ENCODE measurements around the gene IMPG2.
A peak's percentile ranks its signal among the peaks of the same experiment; 100 is the strongest.

Gene IMPG2

GRCh38 chr3:101273156-101273555 is 47.2 kb downstream of the IMPG2 start:
- no peak for DNase-seq

GRCh38 chr3:101271728-101272127 is 48.6 kb downstream of the IMPG2 start:
- no peak for DNase-seq

DNA sequence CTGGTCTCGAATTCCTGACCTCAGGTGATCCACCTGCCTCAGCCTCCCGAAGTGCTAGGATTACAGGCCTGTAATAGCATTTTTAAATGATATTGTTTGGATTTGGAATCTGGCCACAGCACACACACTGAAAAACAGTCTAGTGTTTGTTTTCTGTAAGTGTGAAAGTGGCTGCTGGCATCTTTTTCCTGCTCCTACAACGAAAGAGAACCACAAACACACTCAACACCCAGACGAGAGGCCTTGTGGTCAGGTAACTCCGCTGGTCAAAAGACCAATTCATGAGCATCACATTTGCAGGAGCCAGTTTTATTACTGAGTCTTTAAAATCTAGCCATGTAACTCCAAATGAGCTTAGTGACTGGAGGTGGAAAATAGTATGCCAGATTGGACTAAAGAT is 50.2 kb downstream of the IMPG2 start:
- no peak for DNase-seq

- no peak for DNase-seq
Observed at GRCh38 chr3:101268971-101269671, 51.3 kb downstream of the IMPG2 start.

DNA sequence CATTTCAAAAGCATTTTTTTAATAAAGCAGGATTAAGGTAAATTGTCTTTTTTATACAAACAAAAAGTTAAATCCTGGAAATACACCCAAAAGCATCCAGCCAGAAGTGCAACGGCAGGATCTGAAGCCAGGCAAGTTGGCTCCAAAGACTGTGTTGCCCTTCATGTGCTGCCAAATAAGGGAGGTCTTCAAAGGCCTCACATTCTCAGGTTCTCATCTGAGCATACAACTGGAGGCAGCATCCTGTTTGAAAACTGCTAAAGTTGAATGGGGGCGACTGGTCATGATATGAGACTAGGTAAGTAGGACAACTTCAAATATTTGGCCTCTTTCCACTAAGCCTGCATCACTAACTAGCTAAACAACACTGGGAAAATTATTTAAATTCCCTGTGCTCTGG is 52.2 kb downstream of the IMPG2 start:
- no peak for DNase-seq

DNA sequence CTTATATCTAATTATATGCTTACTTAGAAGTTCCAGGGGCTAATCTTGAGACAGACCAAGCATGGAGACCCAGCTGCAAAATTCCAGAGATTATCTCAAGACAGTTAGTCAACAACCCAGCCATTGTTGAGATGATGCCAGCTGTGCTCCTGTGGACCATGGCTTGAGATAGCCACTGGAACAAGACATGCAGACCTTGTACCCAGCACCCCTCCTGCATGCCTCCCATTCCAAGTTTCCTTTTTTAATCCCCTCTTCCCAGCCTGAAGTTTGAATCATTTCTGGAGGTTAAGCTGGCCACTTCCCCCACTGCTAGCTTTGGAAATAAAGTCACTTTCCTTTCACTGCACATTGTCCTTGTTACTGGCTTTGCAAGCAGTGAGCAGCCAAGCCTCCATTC is 53.8 kb downstream of the IMPG2 start:
- DNase-seq = no peak

GRCh38 chr3:101266071-101266470 is 54.3 kb downstream of the IMPG2 start:
- DNase-seq = no peak

DNA sequence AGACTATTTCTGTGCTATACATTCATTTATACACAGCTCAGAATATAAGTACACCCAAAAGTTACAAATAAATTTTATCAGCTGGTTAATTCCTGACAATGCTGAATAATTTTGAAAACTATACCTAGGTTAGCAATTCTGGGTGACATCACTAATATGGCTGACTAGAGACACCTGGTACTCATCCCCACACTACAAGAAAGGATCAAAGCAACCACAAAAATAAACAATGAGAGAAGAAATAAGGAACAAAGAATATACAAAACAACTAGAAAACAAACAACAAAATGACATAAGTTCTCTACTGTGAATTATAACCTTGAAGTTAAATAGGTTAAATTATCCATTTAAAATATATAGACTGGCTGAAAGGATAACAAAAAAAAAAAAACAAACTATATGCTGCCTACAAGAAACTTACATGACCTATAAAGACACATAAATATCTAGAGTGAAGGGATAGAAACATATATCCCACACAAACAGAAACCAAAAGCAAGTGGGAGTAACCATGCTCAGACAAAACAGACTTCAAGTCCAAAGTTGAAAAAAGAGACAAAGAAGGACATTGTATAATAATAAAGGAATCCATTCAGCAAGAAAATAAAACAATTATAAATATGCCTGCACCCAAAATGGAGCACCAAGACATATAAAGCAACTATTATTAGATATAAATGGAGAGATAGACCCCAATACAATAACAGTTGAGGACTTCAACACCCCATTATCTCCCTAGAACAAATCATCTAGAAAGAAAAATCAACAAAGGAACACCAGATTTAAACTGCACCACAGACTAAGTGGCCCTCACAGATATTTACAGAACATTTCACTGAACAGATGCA is 57.8 kb downstream of the IMPG2 start:
- no peak for DNase-seq

GRCh38 chr3:101261506-101261905 is 58.9 kb downstream of the IMPG2 start:
- DNase-seq = no peak

GRCh38 chr3:101259485-101260341 is 60.7 kb downstream of the IMPG2 start:
- DNase-seq = no peak

- no peak for DNase-seq
Observed at GRCh38 chr3:101256511-101256910, 63.9 kb downstream of the IMPG2 start.

DNA sequence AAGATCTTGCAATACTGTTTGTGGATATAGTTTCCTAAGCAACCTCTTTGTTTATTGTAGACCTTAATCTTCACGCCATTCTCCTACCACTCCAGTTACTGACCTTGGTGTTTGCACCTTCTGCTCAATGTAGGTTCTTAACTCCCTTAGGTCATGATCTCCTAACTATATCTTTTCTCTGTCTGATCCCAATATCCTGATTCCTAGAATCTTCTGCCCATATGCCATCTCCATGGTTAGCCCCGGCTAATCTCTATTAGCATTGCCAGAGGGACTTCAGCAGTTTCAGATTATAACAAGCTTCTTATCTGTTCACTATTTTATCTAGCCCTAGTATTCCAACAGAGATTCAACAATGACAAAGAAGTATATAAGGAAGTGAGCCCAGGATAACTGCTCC is 64.9 kb downstream of the IMPG2 start:
- no peak for DNase-seq

DNA sequence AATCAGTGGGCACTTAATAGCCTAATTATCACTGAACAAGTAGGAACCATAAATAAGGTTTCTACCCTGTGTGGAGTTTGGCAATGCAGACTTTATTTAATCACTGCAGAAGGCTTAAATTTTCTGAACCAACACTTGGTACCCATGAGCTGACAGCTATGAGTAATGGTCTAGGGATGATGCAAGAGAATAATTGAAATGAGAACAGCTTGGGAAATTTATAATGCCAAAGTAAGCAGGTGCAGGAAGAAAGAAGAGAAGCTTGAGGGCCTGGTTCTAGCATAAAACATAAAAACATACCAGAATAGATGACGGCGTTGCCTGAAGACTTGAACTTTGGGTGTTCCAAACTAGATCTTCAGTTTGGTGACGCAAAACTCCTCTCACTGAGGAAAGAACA is 67.0 kb downstream of the IMPG2 start:
- peak; percentile 76 for DNase-seq

DNA sequence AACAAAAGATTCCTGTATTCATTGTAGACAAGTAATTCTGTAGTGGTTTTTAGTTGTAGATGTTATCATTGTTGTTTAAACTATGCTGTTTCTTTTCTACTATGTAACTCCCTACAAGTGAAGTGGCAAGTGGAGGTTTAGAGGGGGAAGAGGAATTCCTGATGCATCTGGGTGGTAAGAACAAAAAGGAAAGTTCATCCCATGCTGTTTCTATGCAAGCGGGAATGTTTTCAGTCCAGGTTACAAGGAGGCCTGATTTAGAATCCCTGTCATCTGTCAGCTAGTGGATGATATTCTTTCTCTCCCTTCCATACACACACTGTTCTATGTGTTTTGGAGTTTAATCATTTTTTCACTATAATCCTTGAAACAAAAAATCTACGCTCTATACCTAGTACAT is 67.4 kb downstream of the IMPG2 start:
- DNase-seq = no peak

DNA sequence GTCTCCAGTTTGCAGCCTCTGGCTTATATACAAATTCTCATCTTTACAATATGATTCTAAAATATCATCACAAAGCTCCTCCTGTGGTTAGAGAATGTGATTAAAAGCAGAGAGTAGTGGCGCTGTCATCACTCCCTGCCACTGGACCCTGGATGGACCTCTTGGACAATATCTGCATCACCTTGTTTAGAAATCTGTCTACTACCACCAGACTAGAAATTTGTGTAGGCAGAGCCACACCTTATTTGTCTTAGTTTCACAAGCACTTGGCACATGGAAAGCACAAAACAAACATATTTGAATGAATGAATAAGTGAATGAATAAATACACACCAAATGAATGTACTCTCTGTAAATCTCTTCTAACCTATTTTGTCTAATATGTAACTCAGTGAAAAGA is 68.1 kb downstream of the IMPG2 start:
- DNase-seq = no peak

DNA sequence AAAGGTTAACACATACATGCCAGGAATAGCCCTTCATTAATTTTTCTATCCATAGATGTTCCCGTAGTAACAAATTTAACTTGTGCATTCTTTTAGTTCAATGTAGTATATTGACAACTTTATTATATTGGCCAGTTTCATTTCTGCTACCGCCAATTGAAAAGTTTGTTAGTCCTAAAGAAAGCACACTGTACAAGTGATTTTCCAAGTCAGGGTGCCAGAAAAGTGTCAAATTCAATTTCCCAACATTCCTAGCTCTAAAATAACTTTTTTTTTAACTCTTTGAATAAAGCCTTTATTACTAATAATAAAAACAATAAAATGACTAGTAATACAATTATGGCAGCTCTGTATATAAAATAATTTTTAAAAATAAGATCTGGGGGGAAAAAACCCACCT is 68.9 kb downstream of the IMPG2 start:
- DNase-seq = no peak

DNA sequence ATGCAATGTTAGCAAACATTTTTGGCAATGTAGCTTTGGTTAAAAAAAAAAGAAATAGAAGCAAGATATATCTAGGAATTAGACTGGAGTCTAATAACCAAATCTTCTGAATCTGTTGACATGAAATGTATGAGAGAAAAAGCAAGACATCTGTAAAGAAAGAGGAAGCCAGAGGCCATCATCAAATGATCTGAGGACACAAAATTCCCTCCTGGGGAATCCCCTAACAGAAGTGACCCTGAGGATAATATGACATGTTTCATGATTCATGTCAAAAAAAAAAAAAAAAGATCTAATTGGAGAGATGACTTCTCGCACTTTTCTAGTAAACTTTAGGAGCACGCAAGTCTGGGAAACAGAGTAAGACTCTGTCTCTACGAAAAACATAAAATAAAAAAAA is 70.9 kb downstream of the IMPG2 start:
- no peak for DNase-seq

GRCh38 chr3:101248736-101249135 is 71.6 kb downstream of the IMPG2 start:
- no peak for DNase-seq

DNA sequence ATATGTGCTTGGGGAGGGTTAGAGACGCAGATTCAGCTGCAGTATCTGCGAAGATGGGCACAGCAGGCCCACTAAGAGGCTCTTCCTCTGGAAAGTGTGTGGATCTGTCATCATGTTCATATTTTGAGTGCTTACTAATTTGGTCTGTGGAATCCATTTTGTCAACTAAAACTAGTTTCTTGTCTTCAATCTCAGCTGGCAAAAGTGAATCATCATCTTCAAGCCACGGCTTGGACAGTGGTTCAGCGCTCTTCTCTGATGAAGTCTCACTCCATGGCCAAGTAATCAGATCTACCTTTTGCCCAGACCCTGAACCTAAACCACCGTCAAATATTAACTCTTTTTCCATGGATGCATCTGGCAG is 76.2 kb downstream of the IMPG2 start:
- no peak for DNase-seq

- DNase-seq = no peak
Observed at GRCh38 chr3:101243285-101244211, 76.8 kb downstream of the IMPG2 start.

GRCh38 chr3:101240719-101241399 is 79.5 kb downstream of the IMPG2 start:
- no peak for DNase-seq

DNA sequence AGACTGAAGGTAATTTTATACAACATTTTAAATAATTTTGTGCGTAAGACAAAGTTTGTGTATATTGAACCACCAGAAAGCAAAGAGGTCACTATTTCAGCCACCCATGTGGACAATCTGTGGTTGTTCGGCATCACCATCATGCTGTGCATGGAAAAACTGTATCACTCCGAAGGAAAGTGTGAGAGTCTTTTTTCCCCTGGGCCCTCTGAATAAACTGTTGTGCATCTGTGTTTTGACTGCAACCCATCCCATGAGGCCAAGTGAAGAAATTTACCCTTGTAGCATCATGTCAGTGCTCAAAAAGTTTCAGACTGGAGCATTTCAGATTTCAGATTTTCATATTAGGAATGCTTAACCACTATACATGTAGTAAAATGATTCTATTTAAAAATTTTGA is 85.3 kb downstream of the IMPG2 start:
- DNase-seq = no peak
